Body of pancreas (tissue), 4 donors: ENCODE data around the gene TOR1AIP1.

ENCODE experiments used
- POLR2A ChIP-seq, 3 donors: fragments of 450-650 bp; IDR thresholded peaks; one replicate each; pipeline ENCODE4 v1.6.1; 2016; ENCODE audit warnings: antibody characterized with exemption in 3 of 3, mild to moderate bottlenecking in 2 of 3
- TF ChIP-seq, protein P1 (sequence below), 7 experiments: fragments of 450-650 bp in 4 of 7; fragments of 200-600 bp in 3 of 7; sonication (generic) in 3 of 7; IDR thresholded peaks; one replicate each; pipeline ENCODE4 v1.5.1; 2016 to 2019; ENCODE audit warnings: antibody characterized with exemption in 7 of 7

GRCh38 chr1:179938752-179939151 is 56.7 kb downstream of the TOR1AIP1 start:
- no peak for TF ChIP-seq POLR2A (IDR thresholded peaks at IDR 0.05)
- TF ChIP-seq, protein P1, sequence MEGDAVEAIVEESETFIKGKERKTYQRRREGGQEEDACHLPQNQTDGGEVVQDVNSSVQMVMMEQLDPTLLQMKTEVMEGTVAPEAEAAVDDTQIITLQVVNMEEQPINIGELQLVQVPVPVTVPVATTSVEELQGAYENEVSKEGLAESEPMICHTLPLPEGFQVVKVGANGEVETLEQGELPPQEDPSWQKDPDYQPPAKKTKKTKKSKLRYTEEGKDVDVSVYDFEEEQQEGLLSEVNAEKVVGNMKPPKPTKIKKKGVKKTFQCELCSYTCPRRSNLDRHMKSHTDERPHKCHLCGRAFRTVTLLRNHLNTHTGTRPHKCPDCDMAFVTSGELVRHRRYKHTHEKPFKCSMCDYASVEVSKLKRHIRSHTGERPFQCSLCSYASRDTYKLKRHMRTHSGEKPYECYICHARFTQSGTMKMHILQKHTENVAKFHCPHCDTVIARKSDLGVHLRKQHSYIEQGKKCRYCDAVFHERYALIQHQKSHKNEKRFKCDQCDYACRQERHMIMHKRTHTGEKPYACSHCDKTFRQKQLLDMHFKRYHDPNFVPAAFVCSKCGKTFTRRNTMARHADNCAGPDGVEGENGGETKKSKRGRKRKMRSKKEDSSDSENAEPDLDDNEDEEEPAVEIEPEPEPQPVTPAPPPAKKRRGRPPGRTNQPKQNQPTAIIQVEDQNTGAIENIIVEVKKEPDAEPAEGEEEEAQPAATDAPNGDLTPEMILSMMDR (IDR thresholded peaks at IDR 0.05) = no peak
